ENCODE results near the gene OAS3.
"Not testable (repeated sequence)": the region's sequence is repeated elsewhere in the genome, so short reads cannot be mapped to it uniquely, and the experiment has no call there.

The OAS3 gene

DNA sequence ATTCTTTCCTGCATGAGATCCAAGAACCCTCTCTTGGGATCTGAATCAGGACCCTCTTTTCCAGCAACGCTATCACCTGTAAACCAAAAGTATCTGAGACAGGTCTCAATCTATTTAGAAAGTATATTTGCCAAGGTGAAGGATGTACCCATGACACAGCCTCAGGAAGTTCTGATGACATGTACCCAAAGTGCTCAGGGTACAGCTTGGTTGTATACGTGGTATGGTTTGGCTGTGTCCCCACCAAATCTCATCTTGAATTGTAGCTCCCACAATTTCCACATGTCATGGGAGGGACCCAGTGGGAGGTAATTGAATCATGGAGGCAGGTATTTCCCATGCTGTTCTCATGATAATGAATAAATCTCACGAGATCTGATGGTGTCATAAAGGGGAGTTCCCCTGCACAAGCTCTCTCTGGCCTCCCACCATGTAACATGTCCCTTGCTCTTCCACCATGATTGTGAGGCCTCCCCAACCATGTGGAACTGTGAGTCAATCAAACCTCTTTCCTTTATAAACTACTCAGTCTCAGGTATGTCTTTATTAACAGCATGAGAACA, 50.6 kb downstream of the OAS3 start:
- not testable (repeated sequence) for DNase-seq

DNA sequence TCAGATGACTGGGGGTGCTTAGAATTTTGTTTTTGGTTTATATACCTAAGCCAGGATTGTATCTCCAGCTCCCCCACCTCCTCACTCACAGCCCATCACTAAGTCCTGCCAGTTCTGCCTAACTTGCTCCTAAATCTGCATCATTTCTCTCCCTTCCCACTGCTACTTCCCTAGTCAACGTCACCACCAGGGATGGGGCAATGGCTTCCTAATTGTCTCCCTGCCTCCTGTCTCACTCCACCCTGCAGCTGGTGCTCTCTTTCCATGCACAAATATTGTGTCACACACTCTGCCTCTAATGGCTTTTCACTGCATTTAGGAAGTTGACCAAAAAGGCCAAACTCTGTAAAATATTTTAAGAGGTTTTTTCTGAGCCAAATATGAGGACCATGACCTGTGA, 51.5 kb downstream of the OAS3 start:
- no peak for DNase-seq

DNA sequence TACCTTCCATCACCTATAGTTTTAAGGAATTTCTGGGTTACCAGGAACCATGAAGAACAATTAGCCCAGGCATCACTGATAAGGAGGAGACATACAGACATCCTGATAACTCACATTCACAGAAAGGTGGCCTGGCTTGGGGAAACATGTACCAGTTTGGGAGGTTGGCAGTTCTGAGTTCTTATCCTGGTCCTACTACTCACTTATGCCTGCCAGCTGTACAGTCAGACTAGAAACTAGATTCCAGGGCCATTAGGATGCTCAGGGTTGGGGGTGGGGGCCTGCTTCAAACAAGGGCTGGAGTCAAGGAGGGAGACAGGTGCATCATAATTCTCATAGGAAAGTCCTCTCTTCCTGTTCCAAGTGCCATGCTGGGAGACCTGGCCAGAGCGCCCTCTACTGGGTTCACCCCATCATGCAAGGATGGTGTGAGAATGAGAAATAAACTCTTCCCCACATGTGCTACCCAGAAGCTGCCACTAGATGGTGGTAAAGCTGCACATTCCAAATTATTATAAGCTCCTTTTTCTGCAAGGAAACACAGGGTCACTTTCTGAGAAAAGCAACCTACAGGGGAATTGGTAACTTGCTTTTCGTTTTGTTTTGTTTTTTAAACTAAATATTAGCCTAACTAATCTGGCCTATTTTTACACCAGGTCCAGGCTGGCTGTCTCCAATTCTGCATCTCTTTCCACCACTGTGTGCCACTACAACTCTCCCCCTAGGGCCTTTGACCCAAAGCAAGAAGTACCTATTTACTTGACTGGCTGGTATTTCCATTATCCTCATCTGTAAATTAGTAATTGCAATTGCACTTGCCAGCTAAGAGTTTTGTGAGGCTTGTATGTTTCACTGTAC, 54.5 kb downstream of the OAS3 start:
- DNase-seq = peak; percentile 57

DNA sequence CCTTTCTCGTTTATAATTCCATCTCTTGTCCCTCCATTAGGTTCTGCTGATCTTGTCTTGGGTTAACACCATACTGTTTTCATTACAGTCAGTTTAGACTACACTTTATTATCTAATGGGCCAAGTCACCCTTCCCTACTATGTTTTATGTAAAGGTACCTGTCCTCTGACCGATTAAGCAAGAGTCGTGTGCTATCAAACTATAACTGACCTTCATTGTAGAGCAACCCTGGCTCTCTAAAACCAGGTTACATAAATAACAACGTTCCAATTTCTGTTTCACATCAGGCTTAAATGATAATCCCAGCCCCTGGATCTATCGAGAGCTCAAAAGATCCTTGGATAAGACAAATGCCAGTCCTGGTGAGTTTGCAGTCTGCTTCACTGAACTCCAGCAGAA, 56.7 kb downstream of the OAS3 start:
- no peak for DNase-seq

DNA sequence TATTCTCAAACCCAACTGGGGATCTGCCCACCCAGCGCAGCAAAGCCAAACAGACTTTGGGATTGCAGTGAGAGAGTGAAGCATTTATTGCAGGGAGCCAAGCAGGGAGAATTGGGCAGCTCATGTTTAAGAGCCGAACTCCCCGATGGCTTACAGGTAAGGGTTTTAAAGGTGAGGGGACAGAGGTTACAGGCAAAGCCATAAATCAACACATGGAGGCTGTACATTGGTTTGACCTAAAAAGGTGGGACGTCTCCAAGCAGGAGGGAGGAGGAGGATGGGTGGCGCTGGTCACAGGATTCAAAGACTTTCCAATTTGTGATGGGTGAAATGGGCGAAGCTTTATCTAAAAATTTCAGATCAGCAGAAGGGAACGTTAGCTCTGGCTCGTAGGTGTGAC, 58.2 kb downstream of the OAS3 start:
- DNase-seq = no peak

DNA sequence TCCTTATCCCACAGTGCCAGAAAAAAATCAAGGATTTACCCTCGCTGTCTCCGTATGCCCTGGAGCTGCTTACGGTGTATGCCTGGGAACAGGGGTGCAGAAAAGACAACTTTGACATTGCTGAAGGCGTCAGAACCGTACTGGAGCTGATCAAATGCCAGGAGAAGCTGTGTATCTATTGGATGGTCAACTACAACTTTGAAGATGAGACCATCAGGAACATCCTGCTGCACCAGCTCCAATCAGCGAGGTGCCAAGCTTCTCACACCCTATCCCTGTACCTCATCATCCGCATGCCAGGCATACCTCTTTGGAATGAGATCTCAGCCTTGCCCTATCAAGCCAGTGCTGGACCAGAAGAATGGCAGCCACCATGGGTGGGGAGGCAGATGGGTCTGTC, 59.2 kb downstream of the OAS3 start:
- DNase-seq = no peak

DNA sequence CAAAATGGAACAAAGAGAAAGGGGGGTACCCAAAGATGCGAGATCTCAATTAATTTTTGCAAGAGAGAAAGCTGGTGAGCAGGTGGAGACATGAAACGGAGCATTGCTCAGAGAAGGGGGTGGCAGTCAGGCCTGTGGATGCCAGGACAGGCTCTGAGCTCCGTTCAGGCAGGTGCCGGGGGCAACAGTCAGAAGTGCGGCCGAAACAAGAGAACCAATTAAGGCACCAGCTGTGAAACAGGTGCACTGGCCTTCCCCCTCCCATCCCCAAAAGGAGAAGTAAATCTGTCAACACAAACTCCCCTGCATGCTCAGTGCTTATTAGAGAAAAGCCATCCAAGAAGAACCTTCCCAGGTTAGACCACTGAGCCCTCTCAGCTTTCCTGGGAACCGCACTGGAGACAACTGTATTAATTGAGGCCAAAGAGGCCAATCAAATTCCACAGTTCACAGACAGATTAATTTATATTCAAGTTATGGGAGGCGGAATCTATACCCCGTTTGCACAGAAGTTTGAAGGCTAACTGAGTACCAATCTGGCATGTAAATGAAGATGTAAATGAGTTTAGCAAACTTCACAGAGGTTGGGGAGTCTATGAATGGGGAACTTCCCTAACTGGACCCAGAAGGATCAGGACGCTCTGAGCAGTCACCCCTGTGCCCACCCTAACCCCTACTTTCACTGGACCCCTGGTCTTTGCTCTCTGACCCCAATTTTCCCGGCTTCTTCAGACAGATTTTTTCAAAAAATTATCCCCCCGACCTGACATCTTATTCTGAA, 60.9 kb downstream of the OAS3 start:
- DNase-seq = no peak

DNA sequence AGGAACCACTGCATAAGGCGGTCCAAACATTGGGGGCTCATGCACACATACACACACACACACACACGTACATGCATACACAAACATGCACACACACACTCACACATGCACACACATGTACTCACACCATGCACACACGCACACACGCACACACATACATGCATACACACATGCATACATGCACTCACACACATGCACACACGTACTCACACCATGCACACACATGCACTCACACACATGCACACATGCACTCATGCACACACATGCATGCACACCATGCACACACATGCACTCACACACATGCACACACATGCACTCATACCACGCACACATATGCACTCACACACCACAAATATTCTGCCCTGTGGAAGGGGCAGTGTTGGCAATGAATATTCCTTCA, 62.2 kb downstream of the OAS3 start:
- no peak for DNase-seq

DNA sequence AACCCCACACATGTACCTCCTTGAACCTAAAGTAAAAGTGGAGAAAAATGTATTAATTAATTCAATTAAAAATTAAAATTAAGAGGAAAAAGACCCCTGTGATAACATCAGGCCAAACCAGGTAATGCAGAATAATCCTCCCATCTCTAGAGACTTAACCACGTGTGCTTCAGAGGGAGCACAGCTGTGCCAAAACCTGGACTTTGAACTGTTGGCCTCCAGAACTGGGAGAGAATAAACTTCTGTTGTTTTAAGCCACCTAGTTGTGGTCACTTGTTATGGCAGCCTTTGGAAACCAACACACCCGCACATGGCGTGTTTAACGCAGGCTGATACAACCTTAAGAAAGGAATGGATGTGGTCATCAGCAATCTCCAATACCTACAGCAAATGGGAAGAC, 63.9 kb downstream of the OAS3 start:
- DNase-seq = no peak

DNA sequence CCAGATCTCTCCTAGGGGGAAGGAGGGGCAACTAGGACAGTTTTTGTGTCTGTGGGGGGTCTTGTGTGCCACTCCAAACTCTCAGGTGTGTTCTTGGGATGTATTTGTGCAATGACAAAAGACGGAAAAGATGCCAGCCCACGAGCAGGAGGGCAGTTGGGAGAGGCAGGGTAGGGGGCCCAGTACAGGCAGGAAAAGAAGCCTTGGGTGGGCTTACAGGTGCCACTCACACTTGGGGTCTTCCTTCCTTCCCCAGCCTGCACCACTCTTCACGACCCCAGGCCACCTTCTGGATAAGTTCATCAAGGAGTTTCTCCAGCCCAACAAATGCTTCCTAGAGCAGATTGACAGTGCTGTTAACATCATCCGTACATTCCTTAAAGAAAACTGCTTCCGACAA, 64.4 kb downstream of the OAS3 start:
- no peak for DNase-seq

DNA sequence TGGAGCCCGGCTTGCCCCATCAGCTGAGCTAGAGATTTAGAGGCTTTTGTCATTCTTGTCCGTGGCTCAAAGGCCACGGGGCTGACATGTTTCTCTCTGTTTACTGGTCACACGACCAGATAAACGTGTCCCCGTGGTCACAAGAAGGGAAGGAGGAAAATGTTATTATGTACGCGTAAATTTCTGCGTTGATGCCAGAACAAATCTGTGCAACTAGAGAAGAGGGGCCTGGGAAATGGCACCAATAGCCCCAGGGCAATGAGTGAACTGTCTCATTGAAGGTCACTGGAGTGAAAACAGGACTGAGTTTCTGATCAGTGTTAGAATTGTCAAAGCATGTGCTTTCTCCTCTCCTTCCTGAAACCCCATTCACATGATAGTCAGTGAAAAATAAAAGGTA, 65.4 kb downstream of the OAS3 start:
- DNase-seq = no peak

DNA sequence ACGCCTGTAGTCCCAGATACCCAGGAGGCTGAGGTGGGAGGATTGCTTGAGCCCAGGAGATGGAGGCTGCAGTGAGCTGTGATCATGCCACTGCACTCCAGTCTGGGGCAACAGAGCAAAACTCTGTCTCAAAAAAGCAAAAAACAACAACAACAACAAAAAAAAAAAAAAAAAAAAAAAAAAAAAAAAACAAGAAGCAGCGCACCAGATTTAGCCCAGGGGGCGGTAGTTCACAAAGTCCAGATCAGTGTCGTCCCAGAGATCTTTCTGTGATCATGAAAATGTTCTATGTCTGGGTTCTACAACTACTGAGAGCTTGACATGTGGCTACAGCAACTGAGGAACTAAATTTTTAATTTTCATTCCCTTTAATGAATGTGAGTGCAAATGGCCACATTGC, 67.5 kb downstream of the OAS3 start:
- no peak for DNase-seq

DNA sequence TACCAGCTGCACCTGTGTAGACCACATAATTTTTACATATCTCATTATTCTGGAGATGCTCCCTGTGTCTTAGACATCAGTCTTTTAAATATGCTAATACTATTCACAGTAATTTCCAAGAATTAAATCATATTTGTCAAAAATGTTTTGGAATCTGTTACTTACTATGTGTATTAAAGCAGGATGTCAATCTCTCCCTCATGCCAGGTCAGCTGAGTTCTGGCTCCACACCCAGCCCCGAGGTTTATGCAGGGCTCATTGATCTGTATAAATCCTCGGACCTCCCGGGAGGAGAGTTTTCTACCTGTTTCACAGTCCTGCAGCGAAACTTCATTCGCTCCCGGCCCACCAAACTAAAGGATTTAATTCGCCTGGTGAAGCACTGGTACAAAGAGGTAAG, 67.9 kb downstream of the OAS3 start:
- no peak for DNase-seq

DNA sequence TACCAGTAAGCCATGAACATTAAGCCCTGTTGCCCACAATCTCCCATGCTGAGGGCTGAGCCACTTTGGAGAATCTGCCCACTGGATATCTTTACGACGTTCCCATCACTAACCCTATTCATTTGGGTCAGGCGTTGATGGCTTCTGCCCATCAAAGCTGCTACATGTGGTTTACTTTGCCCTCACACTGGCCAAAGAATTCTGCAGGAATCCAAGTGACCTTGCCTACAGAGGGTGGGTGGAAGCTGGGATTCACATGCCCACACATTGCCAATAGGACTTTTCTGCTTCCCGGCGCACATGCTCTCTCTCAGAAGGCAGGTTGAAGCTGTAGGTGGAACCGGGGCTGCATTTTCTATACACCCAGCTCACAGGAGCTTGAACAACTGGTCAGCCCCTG, 68.4 kb downstream of the OAS3 start:
- no peak for DNase-seq

DNA sequence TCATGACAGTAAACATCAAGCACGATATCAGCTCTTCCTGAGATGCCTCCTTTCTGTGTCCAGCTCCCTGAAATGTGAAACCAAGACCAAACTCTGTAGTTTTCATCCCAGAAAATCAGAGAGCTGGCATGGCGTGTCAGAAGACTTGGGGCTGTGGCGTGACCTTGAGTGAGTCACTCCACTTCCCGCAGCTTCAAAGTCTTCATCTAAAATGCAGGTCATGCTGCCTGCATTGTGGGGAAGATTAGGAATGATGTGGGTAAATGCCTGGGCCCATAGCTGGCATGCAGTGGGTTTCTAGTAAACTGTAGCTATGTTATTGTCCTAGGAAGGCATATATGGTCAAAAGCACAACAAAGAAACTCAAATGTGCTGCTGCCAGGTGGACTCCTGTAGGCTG, 68.9 kb downstream of the OAS3 start:
- DNase-seq = no peak

DNA sequence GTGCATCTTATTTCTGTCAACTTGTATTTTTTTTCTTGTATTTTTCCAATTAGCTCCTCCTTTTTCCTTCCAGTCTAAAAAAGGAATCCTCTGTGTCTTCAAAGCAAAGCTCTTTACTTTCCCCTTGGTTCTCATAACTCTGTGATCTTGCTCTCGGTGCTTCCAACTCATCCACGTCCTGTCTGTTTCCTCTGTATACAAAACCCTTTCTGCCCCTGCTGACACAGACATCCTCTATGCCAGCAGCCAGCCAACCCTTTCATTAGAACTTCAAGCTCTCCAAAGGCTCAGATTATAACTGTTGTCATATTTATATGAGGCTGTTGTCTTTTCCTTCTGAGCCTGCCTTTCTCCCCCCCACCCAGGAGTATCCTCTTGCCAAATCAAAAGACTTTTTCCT, 72.4 kb downstream of the OAS3 start:
- DNase-seq = no peak

DNA sequence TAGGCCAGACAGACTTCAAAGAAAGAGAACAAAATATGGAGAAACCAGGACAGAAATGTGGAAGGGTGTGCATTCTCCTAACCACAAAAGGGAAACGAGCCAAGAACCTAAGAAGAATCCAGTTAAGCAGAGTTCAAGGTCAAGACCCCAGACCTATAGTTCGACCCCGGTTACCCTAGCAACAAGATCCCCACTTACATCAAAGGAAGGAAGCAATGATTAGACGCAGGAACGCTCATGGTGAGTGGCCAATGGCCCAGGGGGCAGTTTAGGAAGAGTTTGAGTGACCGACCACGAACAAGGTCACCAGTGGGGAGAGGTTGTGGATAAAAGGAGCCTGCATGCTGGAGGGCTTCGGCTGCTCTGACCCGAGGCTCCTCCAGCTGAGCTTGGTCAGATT, 76.3 kb downstream of the OAS3 start:
- no peak for DNase-seq

DNA sequence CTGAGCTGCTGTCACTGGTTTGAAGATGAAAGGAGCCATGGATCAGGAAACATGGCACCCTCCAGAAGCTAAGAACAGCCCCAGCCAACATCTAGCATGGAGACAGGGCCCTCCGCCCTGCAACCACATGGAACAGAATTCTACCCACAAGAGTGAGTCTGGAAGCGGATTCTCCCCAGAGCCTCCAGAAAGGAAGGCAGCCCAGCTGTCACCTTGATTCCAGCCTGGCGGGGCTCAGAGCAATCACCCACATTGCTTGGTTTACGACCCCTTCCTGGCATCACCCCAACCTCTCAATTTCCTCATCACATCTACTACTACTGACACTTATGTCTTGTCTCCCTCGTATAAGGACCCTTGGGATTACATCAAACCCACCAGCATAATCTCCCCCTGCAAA, 78.5 kb downstream of the OAS3 start:
- DNase-seq = no peak

DNA sequence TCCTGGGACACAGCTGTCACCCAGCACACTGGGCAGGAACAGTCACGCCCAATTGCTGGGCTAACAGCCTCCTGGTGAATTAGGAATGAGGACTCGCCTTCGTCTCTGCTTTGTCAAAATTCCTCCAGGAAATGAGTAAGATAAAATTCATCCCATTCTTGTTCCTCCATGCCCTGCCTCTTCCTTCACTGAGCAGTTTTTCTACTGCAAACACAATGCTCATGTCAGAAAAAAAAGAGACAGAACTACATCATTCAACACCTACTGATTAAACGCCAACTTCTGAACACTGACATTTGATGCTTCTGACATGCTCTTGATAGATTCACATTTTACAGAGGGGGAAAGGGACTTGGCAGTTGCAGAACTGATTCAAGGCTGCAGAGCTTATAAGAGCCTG, 80.8 kb downstream of the OAS3 start:
- DNase-seq = no peak

DNA sequence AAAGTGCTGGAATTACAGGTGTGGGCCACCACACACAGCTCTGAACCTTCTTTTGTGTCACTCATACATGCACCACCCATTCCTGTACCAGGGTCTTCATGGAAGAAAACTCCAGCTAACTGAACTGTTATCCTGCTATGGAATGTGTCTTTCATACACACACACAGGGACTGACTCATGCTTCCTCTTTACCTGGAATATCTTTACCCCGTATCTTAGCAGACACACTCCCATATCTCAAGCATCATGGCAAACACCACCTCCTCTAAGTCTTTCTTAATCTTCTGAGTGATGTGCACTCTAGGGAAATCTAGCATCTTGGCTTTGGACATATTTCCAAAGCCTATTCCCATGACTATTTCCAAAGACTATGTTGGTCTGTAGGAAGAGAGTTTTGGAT, 83.2 kb downstream of the OAS3 start:
- no peak for DNase-seq
